ENCODE measurements around the gene KAT6B. TPM values are rescaled to one million over a fixed set of nuclear protein-coding genes. Genes with fewer than 3 reads are reported as not detected.

Gene KAT6B
- total RNA-seq, 4 donors from 2014 or later = 50.0 to 75.8 (median 57.5) TPM

GRCh38 chr10:75040576-75040975 is 214.2 kb downstream of the KAT6B start:
- DNase-seq (ENCODE audit: extremely low spot score) = no peak
- WGBS = 94% methylated on average over 7 of the region's 9 CpGs
- Histone ChIP-seq H3K4me3 (no peak overlapping the region), H3K9me3 (no peaks in the 10 kb centered on the region), H3K27me3 (no peaks in the 10 kb centered on the region), H3K4me1 (peaks cover 6 to 31% (median 29%) of the 10 kb centered on the region in 4 donors), H3K36me3 (no peaks in the 10 kb centered on the region), H3K27ac (replicated peaks in 1 of 4) (no peak overlapping the region)
- TF ChIP-seq POLR2A (IDR thresholded peaks at IDR 0.05; ENCODE audit: low read depth) = no peak
- no peak for TF ChIP-seq CTCF (IDR thresholded peaks at IDR 0.05)
- no peak for TF ChIP-seq POLR2AphosphoS5 (IDR thresholded peaks at IDR 0.05)
- no peak for TF ChIP-seq EP300 (IDR thresholded peaks at IDR 0.05)
- intact Hi-C loops (cut with DNase I) = no loop called here

DNA sequence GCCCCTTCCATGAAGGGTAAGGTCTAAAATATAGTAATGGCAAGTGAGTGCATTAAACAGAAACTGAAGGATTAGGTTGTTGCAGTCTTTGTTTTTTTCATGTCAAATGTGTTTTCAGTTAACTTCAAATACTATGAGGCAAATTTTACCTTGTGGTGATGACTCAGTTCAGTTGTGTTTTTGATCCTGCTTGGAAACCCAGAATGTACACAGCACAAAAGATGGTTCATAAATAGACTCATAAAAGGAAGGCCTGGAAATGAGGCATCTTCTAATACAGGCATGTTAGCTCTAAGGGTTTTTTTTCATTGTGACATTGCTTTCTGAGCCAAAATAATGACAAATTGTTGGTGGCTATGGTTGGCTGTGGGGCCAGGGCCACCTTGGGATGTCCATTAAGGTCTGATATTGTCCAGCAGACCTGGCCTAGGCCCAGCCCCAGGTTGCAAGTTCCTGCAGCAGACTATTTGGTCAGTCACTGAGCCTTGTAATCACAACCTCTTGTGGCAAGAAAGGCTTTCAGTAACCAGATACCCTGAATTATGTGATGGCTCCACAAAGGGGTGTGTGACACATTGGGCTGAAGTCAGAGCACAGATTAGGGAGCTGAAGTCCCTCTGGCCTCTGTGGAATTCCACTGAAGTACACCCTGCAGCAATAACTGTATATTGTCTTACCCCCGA is 216.0 kb downstream of the KAT6B start:
- no peaks in the 10 kb centered on the region for H3K36me3 ChIP-seq
- H3K9me3 ChIP-seq = no peaks in the 10 kb centered on the region
- peak overlapping the region; percentile 33 to 59 (median 50) for H3K27ac ChIP-seq (replicated peaks in 1 of 4)
- peaks cover 6 to 31% (median 29%) of the 10 kb centered on the region in 4 donors for H3K4me1 ChIP-seq
- WGBS = 100% methylated on average over 1 of the region's 1 CpG
- DNase-seq (ENCODE audit: extremely low spot score) = no peak
- intact Hi-C loops (cut with DNase I) = no loop called here
- TF ChIP-seq POLR2A (IDR thresholded peaks at IDR 0.05; ENCODE audit: low read depth) (no peak), POLR2AphosphoS5 (IDR thresholded peaks at IDR 0.05) (no peak), CTCF (IDR thresholded peaks at IDR 0.05) (no peak), EP300 (IDR thresholded peaks at IDR 0.05) (no peak)
- no peak overlapping the region for H3K4me3 ChIP-seq
- H3K27me3 ChIP-seq = no peaks in the 10 kb centered on the region

DNA sequence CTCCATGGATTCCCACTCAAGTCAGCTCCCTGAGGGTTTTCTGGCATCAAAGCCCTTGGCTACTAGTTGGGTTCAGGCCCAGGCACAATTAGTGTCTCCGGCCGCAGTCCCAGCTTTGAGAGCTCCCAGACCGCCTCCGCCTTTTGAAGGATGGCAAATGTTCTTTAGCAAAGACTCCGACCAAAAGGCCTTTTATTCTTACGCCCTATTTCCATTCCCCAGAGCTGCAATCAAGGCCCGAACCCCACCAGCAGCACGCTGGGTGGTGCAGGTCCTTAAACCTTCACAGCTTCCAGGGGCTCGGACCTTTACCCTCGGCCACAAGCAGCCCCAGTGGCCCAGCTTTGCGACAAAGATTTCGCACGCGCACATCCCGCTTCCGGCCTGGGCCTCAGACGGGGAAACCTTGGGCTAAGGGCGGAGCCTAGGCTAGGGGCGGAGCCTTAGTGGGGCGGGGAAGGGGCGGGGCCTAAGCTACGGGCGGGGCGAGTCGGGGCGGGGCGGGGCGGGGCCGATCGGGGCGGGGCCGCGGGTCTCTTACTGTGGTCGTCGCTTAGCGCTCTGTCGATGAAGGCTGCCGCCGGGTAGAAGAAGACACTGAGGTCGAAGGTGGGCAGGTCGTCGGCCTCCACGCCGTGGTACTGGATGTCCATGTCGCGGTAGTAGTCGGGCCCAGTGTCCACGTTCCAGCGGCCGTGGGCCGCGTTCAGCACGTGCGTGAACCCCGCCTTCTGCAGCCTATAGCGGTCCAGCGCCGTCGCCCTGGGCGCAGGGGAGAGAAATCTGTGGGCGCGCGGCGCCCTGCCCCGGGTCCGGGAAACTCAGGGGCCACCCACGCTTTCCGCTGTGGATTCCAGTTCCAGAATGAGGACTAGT is 217.1 kb downstream of the KAT6B start:
- H3K4me3 ChIP-seq = peak overlapping the region in 2 of 4 donors; percentile 7
- no peaks in the 10 kb centered on the region for H3K27me3 ChIP-seq
- H3K9me3 ChIP-seq = no peaks in the 10 kb centered on the region
- H3K27ac ChIP-seq (replicated peaks in 1 of 4) = peak overlapping the region in 1 of 4 donors; percentile 59
- TF ChIP-seq EP300 (IDR thresholded peaks at IDR 0.05) (no peak), CTCF (IDR thresholded peaks at IDR 0.05) (no peak), POLR2A (IDR thresholded peaks at IDR 0.05; ENCODE audit: low read depth) (no peak), POLR2AphosphoS5 (IDR thresholded peaks at IDR 0.05) (no peak)
- no peak for DNase-seq (ENCODE audit: extremely low spot score)
- peaks cover 6 to 25% (median 23%) of the 10 kb centered on the region in 4 donors for H3K4me1 ChIP-seq
- WGBS = 59% methylated on average over 41 of the region's 68 CpGs
- H3K36me3 ChIP-seq = no peaks in the 10 kb centered on the region
- intact Hi-C loops (cut with DNase I) = no loop called here

DNA sequence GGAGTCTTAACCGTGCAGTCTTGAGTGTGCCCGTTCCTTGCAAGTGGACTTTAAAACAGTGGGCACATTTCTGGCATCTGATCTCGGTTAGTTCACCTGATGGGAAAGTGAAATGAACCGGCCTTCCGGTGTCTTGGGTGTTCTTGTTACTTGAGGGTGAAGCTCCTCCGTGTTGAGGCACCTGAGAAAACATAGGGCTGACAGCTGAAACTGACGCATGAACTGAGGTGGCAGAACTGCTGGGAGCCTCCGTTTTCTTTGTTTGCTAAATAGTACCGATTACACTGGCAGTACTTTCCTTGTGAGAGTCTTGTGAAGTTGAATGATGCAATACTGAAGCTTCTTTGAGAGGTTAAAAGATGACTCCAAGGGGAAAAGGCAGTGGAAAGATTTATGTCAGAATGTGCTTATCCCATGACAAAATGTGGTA is 222.3 kb downstream of the KAT6B start:
- peaks cover 3 to 9% (median 3%) of the 10 kb centered on the region in 4 donors for H3K4me1 ChIP-seq
- 83% methylated on average over 9 of the region's 9 CpGs for WGBS
- H3K27ac ChIP-seq (replicated peaks in 1 of 4) = no peak overlapping the region
- H3K27me3 ChIP-seq = no peaks in the 10 kb centered on the region
- intact Hi-C loops (cut with DNase I) = no loop called here
- H3K4me3 ChIP-seq = no peak overlapping the region
- TF ChIP-seq CTCF (IDR thresholded peaks at IDR 0.05) (no peak), POLR2A (IDR thresholded peaks at IDR 0.05; ENCODE audit: low read depth) (no peak), POLR2AphosphoS5 (IDR thresholded peaks at IDR 0.05) (no peak), EP300 (IDR thresholded peaks at IDR 0.05) (no peak)
- DNase-seq (ENCODE audit: extremely low spot score) = no peak
- no peaks in the 10 kb centered on the region for H3K9me3 ChIP-seq
- no peaks in the 10 kb centered on the region for H3K36me3 ChIP-seq
